ENCODE data around the gene HRAS. TPM values are rescaled to one million over a fixed set of nuclear protein-coding genes. Genes with fewer than 3 reads are reported as not detected.

The HRAS gene
- total RNA-seq, 1 experiment from 2014 or later, result 123 TPM

DNA sequence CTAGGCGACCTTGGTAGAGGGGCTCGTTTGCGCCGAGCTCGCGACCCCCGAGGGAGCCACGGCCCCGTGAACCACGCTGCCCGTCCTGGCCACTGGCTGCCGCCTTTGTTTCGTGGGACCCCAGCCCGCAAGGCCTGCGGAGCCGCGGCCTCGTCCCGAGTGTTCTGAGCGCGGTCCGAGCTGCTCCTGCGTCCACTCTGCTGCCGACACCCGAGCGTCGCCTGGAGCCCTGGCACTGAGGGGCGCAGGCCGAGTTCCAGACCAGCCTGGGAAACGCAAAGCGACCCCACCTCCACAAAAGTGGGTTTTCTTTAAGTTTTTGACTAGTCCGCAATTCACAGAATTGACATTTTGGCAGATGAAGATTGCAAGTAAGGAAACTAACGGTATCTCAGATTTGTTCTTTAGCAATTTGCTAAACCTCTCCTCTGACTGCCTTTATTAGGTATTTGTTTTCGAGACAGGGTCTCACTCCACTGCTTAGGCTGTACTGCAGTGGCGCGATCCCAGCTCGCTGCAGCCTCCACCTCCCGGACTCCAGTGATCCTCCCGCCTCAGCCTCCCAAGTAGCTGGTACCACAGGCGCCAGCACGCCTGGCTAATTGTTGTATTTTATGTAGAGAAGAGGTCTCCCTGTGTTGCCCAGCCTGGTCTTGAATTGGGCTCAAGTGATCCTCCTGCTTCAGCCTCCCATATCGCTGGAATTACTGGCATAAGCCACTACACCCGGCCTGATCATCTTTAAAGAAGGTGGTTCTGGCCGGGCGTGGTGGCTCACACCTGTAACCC is 27.5 kb downstream of the HRAS start:
- intact Hi-C loops (cut with micrococcal nuclease), result loop anchor here (1.0 kb wide), 1 partner anchor 10 kb away; no protein-coding TSS in a partner anchor
- Mint-ChIP-seq H3K4me3 (ENCODE audit: unreplicated experiment) (peak overlapping the region; percentile 95), H3K4me1 (ENCODE audit: insufficient read depth, unreplicated experiment) (peaks cover 6% of the 10 kb centered on the region), H3K27me3 (ENCODE audit: insufficient read depth, unreplicated experiment) (no peaks in the 10 kb centered on the region), H3K36me3 (ENCODE audit: insufficient read depth, unreplicated experiment) (peaks cover 39% of the 10 kb centered on the region), H3K27ac (ENCODE audit: low read depth, unreplicated experiment) (no peak overlapping the region), H3K9me3 (ENCODE audit: unreplicated experiment) (no peaks in the 10 kb centered on the region)
- ChIA-PET CTCF (interaction anchor here (6.8 kb wide), 1 partner anchor 10 kb away, joined by 34 read pairs; no protein-coding TSS in a partner anchor), POLR2A (interaction anchor here (1.2 to 6.5 kb wide), 4 partner anchors 9 to 300 kb away, joined by 3 to 81 read pairs (median 52); partner anchors contain the start of genes BET1L, HRAS, PTDSS2 and RIC8A)
- BruUV-seq (replicated peaks), result TSS peak; percentile 11
- DNase-seq (ENCODE audit: unreplicated experiment), result no peak
- TF ChIP-seq, protein P1, sequence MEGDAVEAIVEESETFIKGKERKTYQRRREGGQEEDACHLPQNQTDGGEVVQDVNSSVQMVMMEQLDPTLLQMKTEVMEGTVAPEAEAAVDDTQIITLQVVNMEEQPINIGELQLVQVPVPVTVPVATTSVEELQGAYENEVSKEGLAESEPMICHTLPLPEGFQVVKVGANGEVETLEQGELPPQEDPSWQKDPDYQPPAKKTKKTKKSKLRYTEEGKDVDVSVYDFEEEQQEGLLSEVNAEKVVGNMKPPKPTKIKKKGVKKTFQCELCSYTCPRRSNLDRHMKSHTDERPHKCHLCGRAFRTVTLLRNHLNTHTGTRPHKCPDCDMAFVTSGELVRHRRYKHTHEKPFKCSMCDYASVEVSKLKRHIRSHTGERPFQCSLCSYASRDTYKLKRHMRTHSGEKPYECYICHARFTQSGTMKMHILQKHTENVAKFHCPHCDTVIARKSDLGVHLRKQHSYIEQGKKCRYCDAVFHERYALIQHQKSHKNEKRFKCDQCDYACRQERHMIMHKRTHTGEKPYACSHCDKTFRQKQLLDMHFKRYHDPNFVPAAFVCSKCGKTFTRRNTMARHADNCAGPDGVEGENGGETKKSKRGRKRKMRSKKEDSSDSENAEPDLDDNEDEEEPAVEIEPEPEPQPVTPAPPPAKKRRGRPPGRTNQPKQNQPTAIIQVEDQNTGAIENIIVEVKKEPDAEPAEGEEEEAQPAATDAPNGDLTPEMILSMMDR (IDR thresholded peaks at IDR 0.05; ENCODE audit: unreplicated experiment), result no peak

DNA sequence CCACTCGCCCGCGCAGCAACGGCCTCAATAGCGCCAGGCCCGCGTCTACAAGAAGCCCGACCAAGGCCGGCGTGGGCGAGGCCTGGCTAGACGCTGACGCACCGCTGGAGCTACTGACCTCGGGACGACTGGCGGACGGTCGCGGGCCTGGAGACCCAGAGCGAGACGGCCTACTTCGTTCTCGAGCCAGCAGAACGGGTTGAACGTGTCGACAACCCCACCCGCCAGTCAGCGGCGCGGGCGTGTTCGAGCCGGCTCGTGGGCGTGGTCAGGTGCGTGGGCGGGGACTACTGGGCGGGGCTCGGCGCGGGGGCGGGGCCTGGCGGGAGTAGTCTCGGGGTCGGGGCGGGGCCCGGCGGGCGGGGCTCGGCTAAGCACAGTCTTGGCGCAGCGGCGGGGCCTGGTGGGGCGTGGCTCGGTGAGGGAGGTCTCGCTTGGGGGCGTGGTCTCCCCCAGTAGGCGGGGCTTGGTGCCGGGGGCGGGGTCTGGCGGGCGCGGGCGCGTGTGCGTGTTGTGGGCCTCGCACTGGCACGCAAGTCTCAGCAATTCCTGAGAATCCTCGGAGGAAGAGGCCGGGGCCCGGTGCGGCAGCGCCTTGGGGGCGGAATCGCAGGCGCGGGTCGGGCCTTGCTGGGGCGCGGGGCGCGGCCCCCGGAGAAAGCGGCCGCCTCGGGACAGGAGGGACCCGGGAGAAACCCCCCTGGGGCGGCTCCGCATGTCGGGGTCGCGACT is 28.2 kb downstream of the HRAS start, which contains the start of gene RNH1:
TSS of gene RNH1 (minus strand) at position 248 of the 732 bp plus-strand sequence. CDS start 5,080 bp downstream, outside the sequence.
- no peaks in the 10 kb centered on the region for H3K27me3 Mint-ChIP-seq (ENCODE audit: insufficient read depth, unreplicated experiment)
- peak within 1 kb of the TSS; percentile 99 for H3K27ac Mint-ChIP-seq (ENCODE audit: low read depth, unreplicated experiment)
- TF ChIP-seq, protein P1 (IDR thresholded peaks at IDR 0.05; ENCODE audit: unreplicated experiment), result no peak
- ChIA-PET POLR2A (interaction anchor here (0.7 to 6.5 kb wide), 16 partner anchors 9 to 302 kb away, joined by 3 to 81 read pairs (median 6); partner anchors contain the start of genes BET1L, HRAS, LMNTD2 and PHRF1), CTCF (interaction anchor here (0.5 to 6.8 kb wide), 5 partner anchors 11 to 456 kb away, joined by 3 to 34 read pairs (median 4); partner anchors contain the start of gene PTDSS2)
- no TSS peak for BruUV-seq (replicated peaks)
- peaks cover 6% of the 10 kb centered on the region for H3K4me1 Mint-ChIP-seq (ENCODE audit: insufficient read depth, unreplicated experiment)
- peak; percentile 94 for DNase-seq (ENCODE audit: unreplicated experiment)
- peaks cover 40% of the 10 kb centered on the region for H3K36me3 Mint-ChIP-seq (ENCODE audit: insufficient read depth, unreplicated experiment)
- no peaks in the 10 kb centered on the region for H3K9me3 Mint-ChIP-seq (ENCODE audit: unreplicated experiment)
- peak within 1 kb of the TSS; percentile 95 for H3K4me3 Mint-ChIP-seq (ENCODE audit: unreplicated experiment)
- intact Hi-C loops (cut with micrococcal nuclease), result loop anchor here (1.0 kb wide), 1 partner anchor 11 kb away; no protein-coding TSS in a partner anchor

DNA sequence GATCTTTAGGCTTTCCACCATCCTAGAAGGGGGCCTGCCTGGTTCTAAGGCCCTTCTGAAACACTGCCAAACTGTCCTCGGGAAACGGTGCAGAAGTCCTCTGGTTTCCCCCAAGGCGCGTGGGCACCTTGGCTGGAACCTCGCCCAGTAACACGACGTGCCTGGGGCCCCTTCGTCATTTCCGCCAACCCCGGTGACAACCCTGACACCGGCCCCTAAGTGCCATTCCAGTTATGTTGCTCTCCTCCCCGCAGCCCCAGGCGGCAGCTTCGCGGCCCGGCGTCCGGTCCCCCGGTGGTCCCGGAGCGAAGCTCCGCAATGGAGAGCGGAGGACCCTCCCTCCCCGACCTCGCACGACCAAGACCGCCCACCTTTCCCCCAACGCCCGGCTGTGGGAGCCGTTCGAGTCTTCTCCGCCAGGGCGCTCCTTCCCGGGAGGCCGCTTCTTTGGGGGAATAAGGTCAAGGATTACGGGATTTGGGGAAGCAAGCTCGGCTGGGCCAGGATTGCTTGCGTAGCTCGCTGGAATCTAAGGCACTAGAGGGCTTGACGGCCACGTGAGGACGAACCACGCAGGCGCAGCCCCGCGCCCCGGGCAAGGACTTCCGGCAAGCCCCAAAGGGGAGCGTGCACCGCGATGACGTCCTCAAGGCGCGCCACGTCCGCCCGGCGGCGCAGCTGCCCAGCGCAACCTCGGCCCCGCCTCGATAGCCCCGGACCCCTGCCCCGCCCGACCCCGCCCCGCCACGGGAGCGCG is 29.0 kb downstream of the HRAS start:
- Mint-ChIP-seq H3K36me3 (ENCODE audit: insufficient read depth, unreplicated experiment) (peaks cover 46% of the 10 kb centered on the region), H3K27me3 (ENCODE audit: insufficient read depth, unreplicated experiment) (no peaks in the 10 kb centered on the region), H3K27ac (ENCODE audit: low read depth, unreplicated experiment) (peak overlapping the region; percentile 99), H3K9me3 (ENCODE audit: unreplicated experiment) (no peaks in the 10 kb centered on the region), H3K4me1 (ENCODE audit: insufficient read depth, unreplicated experiment) (peaks cover 6% of the 10 kb centered on the region), H3K4me3 (ENCODE audit: unreplicated experiment) (peak overlapping the region; percentile 95)
- intact Hi-C loops (cut with micrococcal nuclease), result no loop called here
- TF ChIP-seq, protein P1 (IDR thresholded peaks at IDR 0.05; ENCODE audit: unreplicated experiment), result no peak
- TSS peak; percentile 49 for BruUV-seq (replicated peaks)
- ChIA-PET POLR2A (interaction anchor here (0.7 to 6.5 kb wide), 19 partner anchors 10 to 303 kb away, joined by 3 to 81 read pairs (median 5); partner anchors contain the start of genes BET1L, HRAS, LMNTD2 and LRRC56), CTCF (interaction anchor here (0.5 to 6.8 kb wide), 6 partner anchors 12 to 457 kb away, joined by 3 to 34 read pairs (median 3); partner anchors contain the start of gene PTDSS2)
- DNase-seq (ENCODE audit: unreplicated experiment), result peak; percentile 95
